ENCODE measurements around the gene KISS1.
A peak's percentile ranks its signal among the peaks of the same experiment; 100 is the strongest.

DNA sequence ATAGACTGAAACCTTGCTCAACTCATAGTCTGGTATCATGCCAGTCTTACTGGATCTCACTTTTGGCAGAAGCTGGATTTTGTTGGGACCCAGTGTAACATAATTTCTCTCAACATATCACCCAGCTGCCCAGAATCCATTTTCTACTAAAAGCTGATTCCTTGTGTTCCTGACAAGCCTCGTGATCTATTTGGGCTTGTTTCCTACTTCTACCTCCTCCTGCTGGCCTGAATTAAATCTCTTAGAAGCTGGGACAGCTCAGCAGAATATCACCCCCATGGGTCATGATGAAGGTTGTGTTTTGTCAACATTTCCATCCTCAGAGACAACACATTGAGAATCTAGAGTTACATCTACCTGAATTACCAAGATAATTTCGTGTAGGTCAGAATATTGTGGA lies 9.8 kb upstream of the KISS1 start:
- peak in 1 of 6 experiments; percentile 1 for TF ChIP-seq CTCF (IDR thresholded peaks at IDR 0.05)
- TF ChIP-seq POLR2A (IDR thresholded peaks at IDR 0.05), result no peak

Measured in adrenal gland (tissue), 5 donors.